Trophoblast cell (in vitro differentiated cells and primary cell): ENCODE results near the gene CDC20.

ENCODE experiments used
- DNase-seq, 2 donors: peaks; one replicate each; pipeline ENCODE4 v3.0.0-alpha.2; 2016
- H2AFZ ChIP-seq: 2 replicates; pipeline ENCODE4 v1.6.1; 2013; ENCODE audit warnings: low read length, moderate library complexity, mild to moderate bottlenecking; ENCODE audit not compliant: insufficient read depth, poor library complexity
- H2AK5ac ChIP-seq: 2 replicates; pipeline ENCODE4 v1.6.1; 2013; ENCODE audit warnings: mild to moderate bottlenecking, low read length
- H2BK120ac ChIP-seq: 2 replicates; pipeline ENCODE4 v1.6.1; 2013; ENCODE audit warnings: low read length, mild to moderate bottlenecking, moderate library complexity; ENCODE audit not compliant: insufficient read depth, poor library complexity
- H2BK12ac ChIP-seq: 2 replicates; pipeline ENCODE4 v1.6.1; 2013; ENCODE audit warnings: mild to moderate bottlenecking, low read length, moderate library complexity
- H2BK5ac ChIP-seq: 2 replicates; pipeline ENCODE4 v1.6.1; 2013; ENCODE audit warnings: low read length, low read depth, moderate library complexity, mild to moderate bottlenecking; ENCODE audit not compliant: poor library complexity
- H3K14ac ChIP-seq: 2 replicates; pipeline ENCODE4 v1.6.1; 2013; ENCODE audit warnings: mild to moderate bottlenecking, low read length
- H3K18ac ChIP-seq: 2 replicates; pipeline ENCODE4 v1.6.1; 2013; ENCODE audit warnings: mild to moderate bottlenecking, low read length
- H3K23ac ChIP-seq: 2 replicates; pipeline ENCODE4 v1.6.1; 2013; ENCODE audit warnings: low read length
- H3K27ac ChIP-seq: 2 replicates; pipeline ENCODE4 v1.5.1; 2013; ENCODE audit warnings: low read depth, mild to moderate bottlenecking, inconsistent platforms, low read length, moderate library complexity
- H3K27me3 ChIP-seq: 2 replicates; pipeline ENCODE4 v1.6.1; 2013; ENCODE audit warnings: inconsistent platforms, mild to moderate bottlenecking, low read length, moderate library complexity; ENCODE audit not compliant: insufficient read depth
- H3K36me3 ChIP-seq, 2 experiments: 1 replicate in 1 of 2; 2 replicates in 1 of 2; pipeline ENCODE4 v1.6.1; 2013; ENCODE audit warnings: low read length in 2 of 2, mild to moderate bottlenecking in 2 of 2, moderate library complexity in 1 of 2; ENCODE audit not compliant: insufficient read depth in 2 of 2, control insufficient read depth in 1 of 2
- H3K4ac ChIP-seq: 2 replicates; pipeline ENCODE4 v1.6.1; 2013; ENCODE audit warnings: low read depth, mild to moderate bottlenecking, low read length, moderate library complexity
- H3K4me1 ChIP-seq, 2 experiments: 1 replicate in 1 of 2; 2 replicates in 1 of 2; pipeline ENCODE4 v1.6.1; 2013; ENCODE audit warnings: low read length in 2 of 2, mild to moderate bottlenecking in 2 of 2, moderate library complexity in 1 of 2; ENCODE audit not compliant: insufficient read depth in 2 of 2, control insufficient read depth in 1 of 2
- H3K4me2 ChIP-seq: 2 replicates; pipeline ENCODE4 v1.6.1; 2013; ENCODE audit warnings: inconsistent platforms, mild to moderate bottlenecking, low read length, moderate library complexity
- H3K4me3 ChIP-seq: 2 replicates; pipeline ENCODE4 v1.5.1; 2013; ENCODE audit warnings: mild to moderate bottlenecking, low read depth, low read length, inconsistent platforms
- H3K79me1 ChIP-seq: one replicate; pipeline ENCODE4 v1.6.1; 2013; ENCODE audit warnings: low read length
- H3K79me2 ChIP-seq: 2 replicates; pipeline ENCODE4 v1.6.1; 2013; ENCODE audit warnings: low read length, mild to moderate bottlenecking; ENCODE audit not compliant: control insufficient read depth, insufficient read depth, poor library complexity
- H3K9ac ChIP-seq: 2 replicates; pipeline ENCODE4 v1.6.1; 2013; ENCODE audit warnings: mild to moderate bottlenecking, low read length
- H3K9me3 ChIP-seq: 2 replicates; pipeline ENCODE4 v1.6.1; 2013; ENCODE audit warnings: low read depth, mild to moderate bottlenecking, control low read depth, inconsistent platforms, low read length; ENCODE audit not compliant: insufficient read depth
- H4K12ac ChIP-seq: 2 replicates; pipeline ENCODE4 v1.6.1; 2013; ENCODE audit warnings: low read depth, mild to moderate bottlenecking, low read length, moderate library complexity
- H4K8ac ChIP-seq: 2 replicates; pipeline ENCODE4 v1.6.1; 2013; ENCODE audit warnings: low read depth, mild to moderate bottlenecking, low read length, moderate library complexity
- H4K91ac ChIP-seq: one replicate; pipeline ENCODE4 v1.6.1; 2013; ENCODE audit warnings: low read depth, mild to moderate bottlenecking, low read length, moderate library complexity
- WGBS: extraction: QIAGEN DNeasy Blood & Tissue Kit; methylation state at CpG from one replicate; pipeline ENCODE4 v1.1.7; 2013; ENCODE audit warnings: missing lambda C conversion rate; ENCODE audit not compliant: insufficient read length, insufficient coverage; ENCODE audit errors: extremely low coverage; 5-methylcytosine and 5-hydroxymethylcytosine counted together

CDC20 gene

GRCh38 chr1:43346636-43347035 is 12.1 kb upstream of the CDC20 start:
- no peak overlapping the region for H2AK5ac ChIP-seq
- H4K12ac ChIP-seq: no peak overlapping the region
- no CpG with 5 or more reads among the region's 5 CpGs for WGBS
- H4K8ac ChIP-seq: no peak overlapping the region
- H3K9ac ChIP-seq: no peak overlapping the region
- H2BK120ac ChIP-seq: no peak overlapping the region
- H3K27me3 ChIP-seq: no peaks in the 10 kb centered on the region
- no peak overlapping the region for H4K91ac ChIP-seq
- no peak for DNase-seq
- H3K27ac ChIP-seq: no peak overlapping the region
- no peak overlapping the region for H3K4ac ChIP-seq
- peaks cover 3 to 4% of the 10 kb centered on the region in 2 experiments for H3K4me1 ChIP-seq
- H3K9me3 ChIP-seq: no peaks in the 10 kb centered on the region
- H3K4me3 ChIP-seq: no peak overlapping the region
- H3K79me2 ChIP-seq: peaks cover 7% of the 10 kb centered on the region
- H3K79me1 ChIP-seq: peaks cover 9% of the 10 kb centered on the region
- H3K14ac ChIP-seq: no peak overlapping the region
- H3K23ac ChIP-seq: no peak overlapping the region
- H3K4me2 ChIP-seq: no peak overlapping the region
- H3K36me3 ChIP-seq: no peaks in the 10 kb centered on the region
- no peak overlapping the region for H2BK5ac ChIP-seq
- no peak overlapping the region for H2AFZ ChIP-seq
- no peak overlapping the region for H3K18ac ChIP-seq
- no peak overlapping the region for H2BK12ac ChIP-seq

GRCh38 chr1:43348343-43348808 is 10.4 kb upstream of the CDC20 start:
- peak overlapping the region; percentile 26 for H2BK120ac ChIP-seq
- H4K91ac ChIP-seq: peak overlapping the region; percentile 64
- peaks cover 7% of the 10 kb centered on the region for H3K79me2 ChIP-seq
- no CpG with 5 or more reads among the region's 22 CpGs for WGBS
- no peak overlapping the region for H3K23ac ChIP-seq
- H2BK12ac ChIP-seq: peak overlapping the region; percentile 68
- no peaks in the 10 kb centered on the region for H3K27me3 ChIP-seq
- peak overlapping the region; percentile 70 for H3K27ac ChIP-seq
- peak overlapping the region; percentile 91 for H4K12ac ChIP-seq
- no peaks in the 10 kb centered on the region for H3K9me3 ChIP-seq
- peak overlapping the region; percentile 82 for H3K14ac ChIP-seq
- H3K18ac ChIP-seq: peak overlapping the region; percentile 77
- peak overlapping the region; percentile 65 for H3K4ac ChIP-seq
- peak overlapping the region; percentile 82 for H3K4me2 ChIP-seq
- peaks cover 3 to 4% of the 10 kb centered on the region in 2 experiments for H3K4me1 ChIP-seq
- H2AK5ac ChIP-seq: peak overlapping the region; percentile 64
- peak in 1 of 2 donors; percentile 0 for DNase-seq
- H3K9ac ChIP-seq: peak overlapping the region; percentile 76
- H2AFZ ChIP-seq: peak overlapping the region; percentile 74
- peak overlapping the region; percentile 32 for H2BK5ac ChIP-seq
- H3K4me3 ChIP-seq: peak overlapping the region; percentile 67
- no peaks in the 10 kb centered on the region for H3K36me3 ChIP-seq
- peaks cover 9% of the 10 kb centered on the region for H3K79me1 ChIP-seq
- H4K8ac ChIP-seq: peak overlapping the region; percentile 95

- H4K8ac ChIP-seq: peak overlapping the region; percentile 98
- peak overlapping the region; percentile 92 for H2BK5ac ChIP-seq
- H3K4me1 ChIP-seq: peaks cover 3 to 4% of the 10 kb centered on the region in 2 experiments
- H2BK12ac ChIP-seq: peak overlapping the region; percentile 41
- H2AFZ ChIP-seq: peak overlapping the region; percentile 94
- H3K79me1 ChIP-seq: peaks cover 9% of the 10 kb centered on the region
- H3K36me3 ChIP-seq: no peaks in the 10 kb centered on the region
- H3K4ac ChIP-seq: peak overlapping the region; percentile 66
- H4K12ac ChIP-seq: peak overlapping the region; percentile 91
- H2AK5ac ChIP-seq: no peak overlapping the region
- H3K27ac ChIP-seq: peak overlapping the region; percentile 96
- no peak overlapping the region for H3K23ac ChIP-seq
- H3K18ac ChIP-seq: peak overlapping the region; percentile 79
- no peaks in the 10 kb centered on the region for H3K9me3 ChIP-seq
- peak overlapping the region; percentile 83 for H3K4me3 ChIP-seq
- H3K79me2 ChIP-seq: peaks cover 7% of the 10 kb centered on the region
- WGBS: no CpG with 5 or more reads among the region's 72 CpGs
- peak overlapping the region; percentile 98 for H4K91ac ChIP-seq
- peak overlapping the region; percentile 91 for H3K9ac ChIP-seq
- no peaks in the 10 kb centered on the region for H3K27me3 ChIP-seq
- peak overlapping the region; percentile 94 for H3K14ac ChIP-seq
- peak; percentile 87 to 89 for DNase-seq
- peak overlapping the region; percentile 82 for H3K4me2 ChIP-seq
- H2BK120ac ChIP-seq: peak overlapping the region; percentile 82
Measured at GRCh38 chr1:43348809-43349593, 9.8 kb upstream of the CDC20 start.

- H3K23ac ChIP-seq: no peak overlapping the region
- H3K4me2 ChIP-seq: peak overlapping the region; percentile 82
- H4K12ac ChIP-seq: no peak overlapping the region
- peak overlapping the region; percentile 41 for H2AFZ ChIP-seq
- no peak overlapping the region for H2BK12ac ChIP-seq
- H4K91ac ChIP-seq: peak overlapping the region; percentile 31
- H3K4me3 ChIP-seq: no peak overlapping the region
- peak overlapping the region; percentile 65 for H3K27ac ChIP-seq
- H2BK120ac ChIP-seq: no peak overlapping the region
- H2BK5ac ChIP-seq: no peak overlapping the region
- H3K9me3 ChIP-seq: no peaks in the 10 kb centered on the region
- no peaks in the 10 kb centered on the region for H3K27me3 ChIP-seq
- no peak overlapping the region for H3K9ac ChIP-seq
- H4K8ac ChIP-seq: peak overlapping the region; percentile 39
- no peak overlapping the region for H3K18ac ChIP-seq
- no peak for DNase-seq
- no peak overlapping the region for H2AK5ac ChIP-seq
- H3K79me2 ChIP-seq: peaks cover 7% of the 10 kb centered on the region
- no CpG with 5 or more reads among the region's 11 CpGs for WGBS
- H3K79me1 ChIP-seq: peaks cover 9% of the 10 kb centered on the region
- peaks cover 3 to 4% of the 10 kb centered on the region in 2 experiments for H3K4me1 ChIP-seq
- no peaks in the 10 kb centered on the region for H3K36me3 ChIP-seq
- no peak overlapping the region for H3K4ac ChIP-seq
- no peak overlapping the region for H3K14ac ChIP-seq
Measured at GRCh38 chr1:43349594-43350306, 9.0 kb upstream of the CDC20 start.
